Liver (tissue), 9 donors: ENCODE data around the gene CASP10. TPM values are rescaled to one million over a fixed set of nuclear protein-coding genes. Genes with fewer than 3 reads are reported as not detected.

ENCODE experiments used
- DNase-seq: peaks from one replicate; pipeline ENCODE4 v3.0.0-alpha.2; 2017; ENCODE audit warnings: low spot score
- H3K27ac ChIP-seq, 2 donors: one replicate each; pipeline ENCODE4 v1.7.0; 2013; ENCODE audit warnings: inconsistent platforms in 2 of 2, low read length in 2 of 2, control low read depth in 1 of 2, low read depth in 1 of 2, mild to moderate bottlenecking in 1 of 2
- H3K27me3 ChIP-seq, 4 donors: one replicate each; pipeline versions ENCODE4 v1.6.1 to v1.7.0; 2013; ENCODE audit warnings: low read length in 3 of 4, inconsistent platforms in 1 of 4, mild to moderate bottlenecking in 1 of 4, moderate library complexity in 1 of 4; ENCODE audit not compliant: control insufficient read depth in 4 of 4, insufficient read depth in 4 of 4
- H3K36me3 ChIP-seq, 4 donors: one replicate each; pipeline versions ENCODE4 v1.6.1 to v1.7.0; 2013; ENCODE audit warnings: low read length in 3 of 4, mild to moderate bottlenecking in 3 of 4, low read depth in 1 of 4, moderate library complexity in 1 of 4; ENCODE audit not compliant: control insufficient read depth in 4 of 4, insufficient read depth in 3 of 4
- H3K4me1 ChIP-seq, 4 donors: one replicate each; pipeline versions ENCODE4 v1.6.1 to v1.7.0; 2013; ENCODE audit warnings: low read length in 3 of 4, mild to moderate bottlenecking in 3 of 4, moderate library complexity in 1 of 4; ENCODE audit not compliant: control insufficient read depth in 4 of 4, insufficient read depth in 4 of 4
- H3K4me3 ChIP-seq, 3 donors: one replicate each; pipeline versions ENCODE4 v1.6.1 to v1.7.0; 2013; ENCODE audit warnings: low read length in 3 of 3, control low read depth in 1 of 3, low read depth in 1 of 3, mild to moderate bottlenecking in 1 of 3
- H3K9ac ChIP-seq, 2 donors: one replicate each; pipeline ENCODE4 v1.7.0; 2013; ENCODE audit warnings: low read length in 2 of 2, mild to moderate bottlenecking in 2 of 2, moderate library complexity in 2 of 2, control low read depth in 1 of 2, low read depth in 1 of 2
- H3K9me3 ChIP-seq, 4 donors: one replicate each; pipeline versions ENCODE4 v1.6.1 to v1.7.0; 2013; ENCODE audit warnings: low read length in 3 of 4; ENCODE audit not compliant: control insufficient read depth in 4 of 4
- EGR1 ChIP-seq, 2 donors: IDR thresholded peaks; 2 replicates each; pipeline ENCODE4 v1.6.1; 2016 to 2018; ENCODE audit warnings: antibody characterized with exemption in 2 of 2, low read depth in 2 of 2
- FOXA1 ChIP-seq: IDR thresholded peaks from 2 replicates; pipeline ENCODE4 v1.6.1; 2016; ENCODE audit warnings: antibody characterized with exemption
- FOXA2 ChIP-seq: IDR thresholded peaks from 2 replicates; pipeline ENCODE4 v1.6.1; 2016; ENCODE audit warnings: antibody characterized with exemption
- GABPA ChIP-seq, 2 donors: IDR thresholded peaks in 1 of 2; conservative IDR thresholded peaks in 1 of 2; 2 replicates each; pipeline ENCODE4 v1.6.1; 2016; ENCODE audit warnings: antibody characterized with exemption in 2 of 2, mild to moderate bottlenecking in 1 of 2, moderate library complexity in 1 of 2
- HNF4A ChIP-seq, 2 donors: conservative IDR thresholded peaks; 2 replicates each; pipeline ENCODE4 v1.6.1; 2016; ENCODE audit warnings: antibody characterized with exemption in 2 of 2, mild to moderate bottlenecking in 2 of 2
- HNF4G ChIP-seq: IDR thresholded peaks from 2 replicates; pipeline ENCODE4 v1.6.1; 2016; ENCODE audit warnings: antibody characterized with exemption
- JUND ChIP-seq, 2 donors: IDR thresholded peaks; 2 replicates each; pipeline ENCODE4 v1.6.1; 2016; ENCODE audit warnings: antibody characterized with exemption in 2 of 2
- NR2F2 ChIP-seq: IDR thresholded peaks from 2 replicates; pipeline ENCODE4 v1.6.1; 2016; ENCODE audit warnings: antibody characterized with exemption
- RAD21 ChIP-seq, 2 donors: IDR thresholded peaks; 2 replicates each; pipeline ENCODE4 v1.6.1; 2016; ENCODE audit warnings: antibody characterized with exemption in 2 of 2, mild to moderate bottlenecking in 2 of 2
- RXRA ChIP-seq, 2 donors: IDR thresholded peaks; 2 replicates each; pipeline ENCODE4 v1.6.1; 2017 to 2018; ENCODE audit warnings: antibody characterized with exemption in 2 of 2, mild to moderate bottlenecking in 1 of 2
- SP1 ChIP-seq: IDR thresholded peaks from 2 replicates; pipeline ENCODE4 v1.6.1; 2018; ENCODE audit warnings: antibody characterized with exemption, mild to moderate bottlenecking
- TAF1 ChIP-seq: conservative IDR thresholded peaks from 2 replicates; pipeline ENCODE4 v1.6.1; 2016; ENCODE audit warnings: antibody characterized with exemption, mild to moderate bottlenecking
- YY1 ChIP-seq: IDR thresholded peaks from 2 replicates; pipeline ENCODE4 v1.6.1; 2016; ENCODE audit warnings: antibody characterized with exemption, mild to moderate bottlenecking
- WGBS: extraction: QIAGEN DNeasy Blood & Tissue Kit; methylation state at CpG from one replicate; pipeline ENCODE4 v1.1.7; 2013; 5-methylcytosine and 5-hydroxymethylcytosine counted together
- polyA plus RNA-seq, 2 donors: library from polyadenylated mRNA; stranded (reverse) in 1 of 2; unstranded in 1 of 2; fragments of 200-250 nt in 1 of 2; fragments of >200 nt in 1 of 2; fragmentation: Nextera tagmentation in 1 of 2; extraction: Ambion mirVana in 1 of 2; gene quantifications; one replicate each; pipeline versions ENCODE4 v1.2.1 to v1.2.3, GENCODE V29; 2013 to 2015
- total RNA-seq, 2 donors: library from RNA; depleted of rRNA; stranded (reverse); fragments of >200 nt; gene quantifications; one replicate each; pipeline ENCODE4 v1.2.3, GENCODE V29; 2014
- TF ChIP-seq, protein P1 (sequence below): IDR thresholded peaks from 2 replicates; pipeline ENCODE4 v1.6.1; 2016; ENCODE audit warnings: antibody characterized with exemption
- TF ChIP-seq, protein P2 (sequence below): IDR thresholded peaks from 2 replicates; pipeline ENCODE4 v1.6.1; 2016; ENCODE audit warnings: antibody characterized with exemption
- TF ChIP-seq, protein P3 (sequence below): fragments of 150-350 bp; IDR thresholded peaks from 2 replicates; pipeline ENCODE4 v1.5.1; 2017; ENCODE audit warnings: improper control_type of control experiment, low read depth, low read length; ENCODE audit not compliant: missing input control
- TF ChIP-seq, protein P4 (sequence below): IDR thresholded peaks from 2 replicates; pipeline ENCODE4 v1.6.1; 2016; ENCODE audit warnings: antibody characterized with exemption
- TF ChIP-seq, protein P5 (sequence below): IDR thresholded peaks from 2 replicates; pipeline ENCODE4 v1.6.1; 2016; ENCODE audit warnings: antibody characterized with exemption, mild to moderate bottlenecking
- donor health status: healthy.
- donor health status: healthy.
- donor health status: healthy.
- donor health status: healthy.
- donor health status: healthy.

CASP10 gene
- total and polyA plus RNA-seq, 4 donors = 2.2 to 13.6 (median 5.6) TPM

DNA sequence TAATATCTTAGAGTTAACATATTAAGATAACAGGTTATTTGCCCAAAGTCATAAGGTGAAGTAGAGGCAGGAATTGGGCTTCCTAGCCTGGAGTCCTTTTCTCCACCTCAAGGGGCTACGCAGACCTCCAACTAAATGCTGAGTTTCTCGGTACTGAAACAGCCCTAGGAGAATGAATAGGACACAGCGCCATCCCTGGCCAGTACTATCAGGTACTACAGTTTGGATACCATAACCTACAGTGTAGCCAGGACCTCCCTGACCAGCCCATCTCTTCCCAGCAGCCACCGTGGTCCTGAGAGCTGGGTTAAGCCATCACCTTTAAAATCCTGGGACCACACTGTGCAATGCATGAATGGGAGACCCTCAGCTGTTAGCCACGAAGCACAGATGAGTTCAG is 93.0 kb downstream of the CASP10 start:
- DNase-seq = no peak
- Histone ChIP-seq H3K9ac (no peak overlapping the region), H3K9me3 (no peaks in the 10 kb centered on the region), H3K4me3 (no peak overlapping the region), H3K27ac (no peak overlapping the region), H3K4me1 (no peaks in the 10 kb centered on the region), H3K36me3 (peaks cover 6 to 43% (median 34%) of the 10 kb centered on the region in 4 donors), H3K27me3 (no peaks in the 10 kb centered on the region)
- WGBS = 90% methylated on average over 5 of the region's 5 CpGs
- TF ChIP-seq EGR1 (IDR thresholded peaks at IDR 0.05; ENCODE audit: low read depth in 2 of 2) (no peak), NR2F2 (no peak), YY1 (no peak), TAF1 (no peak), HNF4G (no peak), FOXA2 (no peak), HNF4A (conservative IDR thresholded peaks at IDR 0.05) (no peak), GABPA (IDR thresholded peaks at IDR 0.05 in 1 of 2, conservative IDR thresholded peaks at IDR 0.05 in 1 of 2) (no peak), RXRA (IDR thresholded peaks at IDR 0.05) (no peak), FOXA1 (no peak), JUND (IDR thresholded peaks at IDR 0.05) (no peak), RAD21 (IDR thresholded peaks at IDR 0.05) (no peak), SP1 (no peak)
- TF ChIP-seq, protein P1, sequence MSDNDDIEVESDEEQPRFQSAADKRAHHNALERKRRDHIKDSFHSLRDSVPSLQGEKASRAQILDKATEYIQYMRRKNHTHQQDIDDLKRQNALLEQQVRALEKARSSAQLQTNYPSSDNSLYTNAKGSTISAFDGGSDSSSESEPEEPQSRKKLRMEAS = no peak
- TF ChIP-seq, protein P2, sequence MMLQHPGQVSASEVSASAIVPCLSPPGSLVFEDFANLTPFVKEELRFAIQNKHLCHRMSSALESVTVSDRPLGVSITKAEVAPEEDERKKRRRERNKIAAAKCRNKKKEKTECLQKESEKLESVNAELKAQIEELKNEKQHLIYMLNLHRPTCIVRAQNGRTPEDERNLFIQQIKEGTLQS = no peak
- TF ChIP-seq, protein P3, sequence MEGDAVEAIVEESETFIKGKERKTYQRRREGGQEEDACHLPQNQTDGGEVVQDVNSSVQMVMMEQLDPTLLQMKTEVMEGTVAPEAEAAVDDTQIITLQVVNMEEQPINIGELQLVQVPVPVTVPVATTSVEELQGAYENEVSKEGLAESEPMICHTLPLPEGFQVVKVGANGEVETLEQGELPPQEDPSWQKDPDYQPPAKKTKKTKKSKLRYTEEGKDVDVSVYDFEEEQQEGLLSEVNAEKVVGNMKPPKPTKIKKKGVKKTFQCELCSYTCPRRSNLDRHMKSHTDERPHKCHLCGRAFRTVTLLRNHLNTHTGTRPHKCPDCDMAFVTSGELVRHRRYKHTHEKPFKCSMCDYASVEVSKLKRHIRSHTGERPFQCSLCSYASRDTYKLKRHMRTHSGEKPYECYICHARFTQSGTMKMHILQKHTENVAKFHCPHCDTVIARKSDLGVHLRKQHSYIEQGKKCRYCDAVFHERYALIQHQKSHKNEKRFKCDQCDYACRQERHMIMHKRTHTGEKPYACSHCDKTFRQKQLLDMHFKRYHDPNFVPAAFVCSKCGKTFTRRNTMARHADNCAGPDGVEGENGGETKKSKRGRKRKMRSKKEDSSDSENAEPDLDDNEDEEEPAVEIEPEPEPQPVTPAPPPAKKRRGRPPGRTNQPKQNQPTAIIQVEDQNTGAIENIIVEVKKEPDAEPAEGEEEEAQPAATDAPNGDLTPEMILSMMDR = no peak
- TF ChIP-seq, protein P4, sequence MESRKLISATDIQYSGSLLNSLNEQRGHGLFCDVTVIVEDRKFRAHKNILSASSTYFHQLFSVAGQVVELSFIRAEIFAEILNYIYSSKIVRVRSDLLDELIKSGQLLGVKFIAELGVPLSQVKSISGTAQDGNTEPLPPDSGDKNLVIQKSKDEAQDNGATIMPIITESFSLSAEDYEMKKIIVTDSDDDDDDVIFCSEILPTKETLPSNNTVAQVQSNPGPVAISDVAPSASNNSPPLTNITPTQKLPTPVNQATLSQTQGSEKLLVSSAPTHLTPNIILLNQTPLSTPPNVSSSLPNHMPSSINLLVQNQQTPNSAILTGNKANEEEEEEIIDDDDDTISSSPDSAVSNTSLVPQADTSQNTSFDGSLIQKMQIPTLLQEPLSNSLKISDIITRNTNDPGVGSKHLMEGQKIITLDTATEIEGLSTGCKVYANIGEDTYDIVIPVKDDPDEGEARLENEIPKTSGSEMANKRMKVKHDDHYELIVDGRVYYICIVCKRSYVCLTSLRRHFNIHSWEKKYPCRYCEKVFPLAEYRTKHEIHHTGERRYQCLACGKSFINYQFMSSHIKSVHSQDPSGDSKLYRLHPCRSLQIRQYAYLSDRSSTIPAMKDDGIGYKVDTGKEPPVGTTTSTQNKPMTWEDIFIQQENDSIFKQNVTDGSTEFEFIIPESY = no peak
- TF ChIP-seq, protein P5, sequence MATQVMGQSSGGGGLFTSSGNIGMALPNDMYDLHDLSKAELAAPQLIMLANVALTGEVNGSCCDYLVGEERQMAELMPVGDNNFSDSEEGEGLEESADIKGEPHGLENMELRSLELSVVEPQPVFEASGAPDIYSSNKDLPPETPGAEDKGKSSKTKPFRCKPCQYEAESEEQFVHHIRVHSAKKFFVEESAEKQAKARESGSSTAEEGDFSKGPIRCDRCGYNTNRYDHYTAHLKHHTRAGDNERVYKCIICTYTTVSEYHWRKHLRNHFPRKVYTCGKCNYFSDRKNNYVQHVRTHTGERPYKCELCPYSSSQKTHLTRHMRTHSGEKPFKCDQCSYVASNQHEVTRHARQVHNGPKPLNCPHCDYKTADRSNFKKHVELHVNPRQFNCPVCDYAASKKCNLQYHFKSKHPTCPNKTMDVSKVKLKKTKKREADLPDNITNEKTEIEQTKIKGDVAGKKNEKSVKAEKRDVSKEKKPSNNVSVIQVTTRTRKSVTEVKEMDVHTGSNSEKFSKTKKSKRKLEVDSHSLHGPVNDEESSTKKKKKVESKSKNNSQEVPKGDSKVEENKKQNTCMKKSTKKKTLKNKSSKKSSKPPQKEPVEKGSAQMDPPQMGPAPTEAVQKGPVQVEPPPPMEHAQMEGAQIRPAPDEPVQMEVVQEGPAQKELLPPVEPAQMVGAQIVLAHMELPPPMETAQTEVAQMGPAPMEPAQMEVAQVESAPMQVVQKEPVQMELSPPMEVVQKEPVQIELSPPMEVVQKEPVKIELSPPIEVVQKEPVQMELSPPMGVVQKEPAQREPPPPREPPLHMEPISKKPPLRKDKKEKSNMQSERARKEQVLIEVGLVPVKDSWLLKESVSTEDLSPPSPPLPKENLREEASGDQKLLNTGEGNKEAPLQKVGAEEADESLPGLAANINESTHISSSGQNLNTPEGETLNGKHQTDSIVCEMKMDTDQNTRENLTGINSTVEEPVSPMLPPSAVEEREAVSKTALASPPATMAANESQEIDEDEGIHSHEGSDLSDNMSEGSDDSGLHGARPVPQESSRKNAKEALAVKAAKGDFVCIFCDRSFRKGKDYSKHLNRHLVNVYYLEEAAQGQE = no peak
